H54 (cell line): ENCODE measurements around the gene OR6C75.
"Not testable (repeated sequence)": the region's sequence is repeated elsewhere in the genome, so short reads cannot be mapped to it uniquely, and the experiment has no call there.

ENCODE experiments used
- DNase-seq: peaks from one replicate; pipeline ENCODE4 v3.0.0; 2011; ENCODE audit warnings: low spot score, mixed read lengths; ENCODE audit not compliant: insufficient read length
- FAIRE-seq: peaks from 3 replicates; lab custom pipeline; 2011; peaks lifted over from hg19 to GRCh38; lab: Jason Lieb, UNC
- POLR2A ChIP-seq: IDR thresholded peaks from 2 replicates; pipeline ENCODE4 v1.6.1; 2011; ENCODE audit warnings: low read depth, mild to moderate bottlenecking, low read length

The OR6C75 gene

DNA sequence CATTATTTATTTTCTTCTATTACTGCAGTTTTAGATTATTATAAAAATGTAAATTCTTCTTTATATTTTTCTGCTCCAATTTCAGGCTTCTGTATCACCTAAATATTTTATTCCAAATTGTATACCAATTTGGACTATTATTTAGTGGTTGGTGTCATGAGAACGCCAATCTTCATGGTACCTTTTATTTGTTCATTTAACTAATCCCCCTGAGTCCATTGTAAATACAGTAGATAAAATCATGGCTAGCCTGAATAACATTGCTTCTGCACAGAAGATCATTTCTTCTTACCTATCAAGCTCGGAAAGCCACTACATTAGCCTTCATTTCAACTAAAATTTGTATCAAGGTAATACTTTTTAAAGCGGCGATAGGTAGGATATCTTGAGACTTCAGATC, at the start of gene OR6C75:
OR6C75 (plus strand) TSS at position 301 of the 400 bp plus-strand sequence. CDS start 2,136 bp downstream, outside the sequence.
- no peak for DNase-seq
- FAIRE-seq, result no peak
- TF ChIP-seq POLR2A, result no peak

DNA sequence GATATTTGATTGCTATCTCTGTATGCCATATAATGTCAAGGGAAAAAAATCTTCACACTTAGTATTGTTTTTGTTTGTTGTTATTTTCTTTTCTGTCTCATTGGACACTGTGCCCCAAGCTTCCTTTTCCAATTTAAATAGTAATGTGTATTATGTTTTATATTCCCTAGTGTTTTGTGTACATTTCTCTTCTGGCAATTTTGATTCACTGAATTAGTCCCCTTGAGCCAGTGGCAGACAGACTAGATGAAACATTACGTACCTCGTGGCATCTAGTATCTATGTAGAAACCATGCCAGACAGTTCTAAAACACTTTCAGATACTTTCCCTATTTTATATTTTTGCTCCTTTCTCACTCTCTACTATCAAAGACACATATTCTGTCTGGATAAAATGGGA, 48.7 kb upstream of the OR6C75 start, which contains the start of gene OR6C1:
OR6C1 (plus strand) TSS at position 301 of the 400 bp plus-strand sequence. CDS start 6,257 bp downstream, outside the sequence.
- no peak for TF ChIP-seq POLR2A
- DNase-seq (no peak), FAIRE-seq (no peak)

DNA sequence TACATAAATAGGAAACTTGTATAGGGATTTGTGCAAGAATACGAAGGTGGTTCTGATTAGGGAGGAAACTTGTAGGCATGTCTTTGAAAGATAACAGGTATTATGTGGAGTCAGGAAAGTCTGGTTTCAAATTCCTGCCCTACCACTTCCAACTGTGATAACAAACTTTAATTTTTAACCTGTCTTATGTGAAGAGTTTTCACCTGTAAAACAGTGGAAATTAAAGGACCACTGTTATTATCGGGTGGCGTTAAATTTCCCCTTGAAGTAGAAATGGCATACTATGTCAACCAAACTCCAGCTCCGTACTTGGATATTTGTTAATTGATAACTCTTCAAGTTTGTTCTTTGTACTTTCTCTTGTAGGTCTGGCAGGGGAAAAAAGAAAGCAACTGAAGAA, 42.6 kb upstream of the OR6C75 start:
- no peak for TF ChIP-seq POLR2A
- DNase-seq, result no peak
- no peak for FAIRE-seq

DNA sequence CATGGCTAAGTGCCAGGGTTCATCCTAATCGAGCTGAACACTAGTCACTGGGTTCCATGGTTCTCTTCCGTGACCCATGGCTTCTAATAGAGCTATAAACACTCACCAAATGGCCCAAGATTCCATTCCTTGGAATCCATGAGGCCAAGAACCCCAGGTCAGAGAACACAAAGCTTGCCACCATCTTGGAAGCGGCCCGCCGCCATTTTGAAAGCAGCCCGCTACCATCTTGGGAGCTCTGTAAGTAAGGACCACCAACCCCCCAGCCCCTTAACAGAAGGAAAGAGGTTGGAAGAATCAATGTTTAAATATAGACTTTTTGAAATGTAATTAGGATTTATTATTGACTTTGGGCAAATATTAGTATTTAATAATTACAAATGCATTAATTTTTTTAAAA, 37.0 kb upstream of the OR6C75 start:
- DNase-seq, FAIRE-seq: not testable (repeated sequence)

DNA sequence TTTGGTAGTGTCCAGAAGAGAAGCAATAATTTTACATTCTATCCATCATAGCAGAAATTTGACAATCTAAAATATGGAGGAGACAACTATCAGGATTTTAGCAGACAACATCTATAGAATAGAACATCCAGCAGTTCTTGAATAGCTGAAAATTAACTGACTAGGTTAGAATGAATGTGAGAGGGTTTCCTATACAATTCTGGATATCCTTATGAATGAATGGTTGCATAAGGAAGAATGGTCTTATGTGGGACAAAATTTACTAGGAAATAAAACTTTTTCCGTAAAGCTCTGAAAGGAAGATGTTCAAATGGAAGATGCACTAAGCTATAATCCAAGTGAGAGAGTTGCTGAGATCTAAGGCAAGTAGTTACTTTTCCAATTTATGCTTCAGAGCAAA, 32.3 kb upstream of the OR6C75 start, which contains the start of gene OR6C3:
OR6C3 (plus strand) TSS at position 301 of the 400 bp plus-strand sequence. CDS start 955 bp downstream, outside the sequence.
- no peak for FAIRE-seq
- no peak for TF ChIP-seq POLR2A
- no peak for DNase-seq

DNA sequence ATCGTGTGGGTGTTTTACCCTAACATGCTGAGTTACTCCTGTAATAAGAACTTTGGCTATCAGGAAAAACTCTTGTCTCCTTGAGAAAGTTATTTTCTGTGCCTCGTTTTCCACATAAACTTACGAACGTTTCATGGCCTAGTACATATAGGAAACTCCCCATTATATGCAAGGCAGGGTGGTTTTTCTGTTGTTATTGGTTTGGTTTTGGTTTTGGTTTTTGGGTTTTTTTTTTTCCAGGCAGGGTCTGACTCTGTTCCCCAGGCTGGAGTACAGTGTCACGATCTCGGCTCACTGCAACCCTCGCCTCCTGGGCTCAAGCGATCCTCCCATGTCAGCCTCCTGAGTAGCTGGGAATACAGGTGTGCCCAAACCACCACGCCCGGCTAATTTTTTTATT, 26.8 kb upstream of the OR6C75 start:
- no peak for TF ChIP-seq POLR2A
- DNase-seq (no peak), FAIRE-seq (no peak)

DNA sequence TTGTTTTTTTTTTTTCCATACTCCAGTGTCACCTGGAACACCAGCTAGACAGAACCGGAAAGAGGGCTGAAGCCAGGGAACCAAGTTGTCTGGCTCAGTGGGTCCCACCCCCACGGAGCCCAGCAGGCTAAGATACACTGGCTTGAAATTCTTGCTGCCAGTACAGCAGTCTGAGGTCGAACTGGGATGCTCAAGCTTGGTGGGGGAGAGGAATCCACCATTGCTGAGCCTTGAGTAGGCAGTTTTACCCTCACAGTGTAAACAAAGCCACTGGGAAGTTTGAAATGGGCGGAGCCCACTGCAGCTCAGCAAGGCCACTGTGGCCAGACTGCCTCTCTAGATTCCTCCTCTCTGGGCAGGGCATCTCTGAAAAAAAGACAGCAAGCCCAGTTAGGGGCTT, 7.4 kb upstream of the OR6C75 start:
- not testable (repeated sequence) for FAIRE-seq, DNase-seq

DNA sequence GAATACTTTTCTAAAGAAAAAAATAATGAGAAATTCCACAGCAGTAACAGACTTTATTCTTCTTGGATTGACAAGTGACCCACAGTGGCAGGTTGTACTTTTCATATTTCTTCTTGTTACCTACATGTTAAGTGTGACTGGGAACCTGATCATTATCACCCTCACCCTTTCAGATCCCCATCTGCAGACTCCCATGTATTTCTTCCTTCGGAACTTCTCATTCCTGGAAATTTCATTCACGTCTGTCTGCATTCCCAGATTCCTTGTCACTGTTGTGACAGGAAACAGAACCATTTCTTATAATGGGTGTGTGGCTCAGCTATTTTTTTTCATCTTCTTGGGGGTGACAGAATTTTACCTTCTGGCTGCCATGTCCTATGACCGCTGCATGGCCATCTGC, 2.3 kb downstream of the OR6C75 start:
- no peak for TF ChIP-seq POLR2A
- no peak for DNase-seq
- FAIRE-seq, result no peak

DNA sequence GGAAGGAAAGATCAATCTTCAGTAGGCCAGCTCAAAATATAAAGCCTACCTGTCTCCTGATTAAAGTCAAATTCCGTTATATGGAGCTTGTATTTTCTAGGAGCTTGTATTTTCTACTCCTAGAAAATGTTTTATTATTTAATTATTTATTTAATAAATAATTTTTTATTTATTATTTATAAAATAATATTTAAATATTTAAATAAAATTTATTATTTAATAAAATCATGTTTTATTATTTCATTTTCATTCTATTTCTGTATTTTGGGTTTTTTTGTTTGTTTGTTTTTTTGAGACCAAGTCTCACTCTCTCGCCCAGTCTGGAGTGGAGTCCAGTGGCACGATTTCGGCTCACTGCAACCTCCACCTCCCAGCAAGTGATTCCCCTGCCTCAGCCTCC, 9.7 kb downstream of the OR6C75 start:
- no peak for TF ChIP-seq POLR2A
- FAIRE-seq (no peak), DNase-seq (no peak)

DNA sequence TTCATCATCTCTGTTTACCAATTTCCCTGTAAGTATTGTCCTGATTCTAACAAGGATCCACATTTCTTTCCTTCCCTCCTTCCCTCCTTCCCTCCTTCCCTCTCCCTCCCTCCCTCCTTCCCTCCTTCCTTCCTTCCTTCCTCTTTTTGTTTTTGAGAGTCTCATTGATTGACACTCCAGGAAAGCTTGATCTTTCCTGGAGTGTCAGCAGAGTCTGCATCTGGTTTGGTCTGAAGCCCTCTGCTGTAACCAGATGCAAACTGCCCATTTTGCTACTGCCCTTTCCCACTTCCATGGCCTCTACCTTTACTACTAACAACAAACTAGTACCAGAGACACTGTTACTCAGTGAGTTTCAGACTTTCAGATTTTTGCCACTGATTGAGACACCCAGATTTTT, 23.1 kb downstream of the OR6C75 start:
- DNase-seq, result no peak
- FAIRE-seq, result no peak
- TF ChIP-seq POLR2A, result no peak

DNA sequence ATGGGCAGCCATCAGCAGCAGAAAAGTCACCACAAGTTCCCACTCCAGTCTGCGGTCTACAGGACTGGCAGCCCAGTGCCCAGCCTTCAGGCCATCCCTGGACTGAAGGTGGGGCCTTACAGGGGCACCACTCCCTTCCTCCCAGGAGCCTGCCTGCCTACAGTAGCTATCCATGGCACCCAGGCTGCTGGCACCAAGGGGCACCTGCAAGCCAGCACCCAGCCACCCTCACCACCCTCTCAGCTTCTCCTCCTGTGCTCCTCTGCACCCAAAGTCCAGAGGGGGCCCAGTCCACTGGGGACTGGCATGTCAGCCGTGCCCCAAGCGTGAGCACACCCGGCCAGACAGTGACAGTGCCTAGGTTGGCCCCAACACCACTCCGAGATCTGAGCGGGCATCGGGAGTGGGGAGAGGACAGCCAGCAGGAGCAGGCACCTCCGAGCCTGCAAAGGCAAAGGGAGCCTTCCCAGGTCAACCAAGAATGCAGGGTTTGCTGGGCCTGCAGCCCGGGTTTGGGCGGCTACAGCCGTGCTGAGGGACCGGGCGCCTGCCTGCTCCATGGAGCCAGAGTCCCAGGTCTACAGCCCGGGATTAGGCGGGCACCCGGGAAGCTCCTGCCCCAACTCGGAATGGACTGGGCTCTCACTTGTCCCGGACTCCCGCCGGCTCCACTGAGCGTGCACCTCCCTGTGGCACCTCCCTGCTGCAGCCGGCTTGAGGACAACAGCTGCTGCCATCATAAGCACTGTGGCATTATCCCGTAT, 29.4 kb downstream of the OR6C75 start:
- FAIRE-seq (no peak), DNase-seq (no peak)
- TF ChIP-seq POLR2A, result no peak

DNA sequence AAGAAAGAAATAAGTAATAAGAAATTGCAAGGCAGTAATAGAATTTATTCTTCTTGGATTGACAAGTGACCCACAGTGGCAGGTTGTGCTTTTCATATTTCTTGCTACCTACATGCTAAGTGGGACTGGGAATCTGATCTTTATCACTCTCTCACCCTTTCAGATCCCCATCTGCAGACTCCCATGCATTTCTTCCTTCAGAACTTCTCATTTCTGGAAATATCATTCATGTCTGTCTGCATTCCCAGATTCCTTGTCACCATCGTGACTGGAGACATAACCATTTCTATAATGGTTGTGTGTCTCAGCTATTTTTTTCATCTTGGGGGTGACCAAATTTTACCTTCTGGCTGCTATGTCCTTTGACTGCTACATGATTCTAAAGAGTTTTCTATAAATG, 33.6 kb downstream of the OR6C75 start:
- TF ChIP-seq POLR2A, result no peak
- no peak for FAIRE-seq

DNA sequence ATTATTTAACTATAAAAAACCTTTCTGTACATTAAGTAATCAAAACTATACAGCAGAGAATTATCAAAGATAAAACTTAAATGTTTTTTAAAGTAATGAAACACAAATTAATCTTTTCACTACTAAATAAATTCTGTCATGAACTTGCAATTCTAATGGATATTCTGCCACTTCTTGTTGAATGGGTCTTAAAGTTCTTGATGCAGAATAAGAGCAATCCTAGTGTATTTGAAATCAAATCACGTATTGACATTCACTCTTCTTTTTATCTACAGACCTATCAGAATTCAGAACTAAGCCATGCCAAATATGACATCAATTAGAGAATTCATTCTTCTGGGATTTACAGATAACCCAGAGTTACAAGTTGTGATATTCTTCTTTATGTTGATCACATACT, 37.5 kb downstream of the OR6C75 start, which contains the start of gene OR6C65:
OR6C65 (plus strand) TSS at position 301 of the 400 bp plus-strand sequence; CDS start at position 301, 0 bp downstream.
- DNase-seq (no peak), FAIRE-seq (no peak)
- no peak for TF ChIP-seq POLR2A

More for the DNA sequence above, 33.6 kb downstream of the OR6C75 start:
- no peak for DNase-seq

DNA sequence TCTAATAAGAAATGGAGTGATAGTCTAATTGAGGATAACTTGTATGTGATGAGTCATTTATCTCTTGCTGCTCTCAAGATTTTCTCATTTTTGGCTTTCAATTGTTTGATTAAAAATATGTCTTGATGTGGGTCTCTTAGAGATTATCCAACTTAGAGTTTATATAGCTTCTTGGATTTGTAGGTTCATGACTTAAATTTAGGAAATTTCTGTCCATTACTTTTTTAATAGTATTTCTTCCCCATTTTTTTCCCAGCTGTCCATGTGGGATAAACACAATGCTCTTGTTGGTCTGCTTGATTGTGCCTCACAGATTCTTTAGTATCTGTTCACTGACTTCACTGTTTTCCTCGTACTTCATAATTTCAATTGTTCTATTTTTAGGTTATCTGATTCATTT, 45.1 kb downstream of the OR6C75 start:
- no peak for TF ChIP-seq POLR2A

DNA sequence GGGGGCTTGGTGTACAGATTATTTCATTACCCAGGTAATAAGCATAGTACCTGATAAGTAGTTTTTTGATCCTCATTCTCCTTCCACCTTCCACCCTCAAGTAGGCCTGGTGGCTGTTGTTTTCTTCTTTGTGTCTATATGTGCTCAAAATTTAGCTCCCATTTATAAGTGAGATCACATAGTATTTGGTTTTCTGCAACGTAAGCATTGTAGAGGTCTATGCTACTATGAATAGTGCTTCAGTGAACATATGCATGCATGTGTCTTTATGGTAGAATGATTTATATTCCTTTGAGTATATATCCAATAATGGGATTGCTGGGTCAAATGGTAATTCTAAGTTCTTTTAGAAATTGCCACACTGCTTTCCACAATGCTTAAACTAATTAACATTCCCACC, 46.4 kb downstream of the OR6C75 start:
- not testable (repeated sequence) for DNase-seq, FAIRE-seq

More for the DNA sequence above, 45.1 kb downstream of the OR6C75 start:
- no peak for FAIRE-seq
- no peak for DNase-seq

DNA sequence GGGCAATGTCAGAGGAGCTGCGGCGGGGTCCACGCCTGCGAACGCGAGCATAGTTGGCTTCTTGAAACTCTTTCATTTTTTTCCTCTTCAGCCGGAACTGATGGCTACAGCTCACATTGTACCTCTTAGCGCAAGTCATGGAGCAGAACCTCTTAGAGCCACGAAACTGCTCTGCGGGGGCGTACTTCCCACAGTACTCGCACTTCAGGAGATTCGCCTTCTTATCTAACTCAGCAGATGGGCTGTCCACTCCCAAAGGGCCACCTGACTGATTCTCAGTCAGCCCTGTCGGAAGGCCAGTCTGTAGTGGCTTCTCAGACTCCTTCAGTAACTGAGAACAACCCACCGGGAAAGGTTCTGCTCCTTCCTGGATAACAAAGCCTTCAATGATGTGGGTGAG, 49.4 kb downstream of the OR6C75 start:
- not testable (repeated sequence) for FAIRE-seq

DNA sequence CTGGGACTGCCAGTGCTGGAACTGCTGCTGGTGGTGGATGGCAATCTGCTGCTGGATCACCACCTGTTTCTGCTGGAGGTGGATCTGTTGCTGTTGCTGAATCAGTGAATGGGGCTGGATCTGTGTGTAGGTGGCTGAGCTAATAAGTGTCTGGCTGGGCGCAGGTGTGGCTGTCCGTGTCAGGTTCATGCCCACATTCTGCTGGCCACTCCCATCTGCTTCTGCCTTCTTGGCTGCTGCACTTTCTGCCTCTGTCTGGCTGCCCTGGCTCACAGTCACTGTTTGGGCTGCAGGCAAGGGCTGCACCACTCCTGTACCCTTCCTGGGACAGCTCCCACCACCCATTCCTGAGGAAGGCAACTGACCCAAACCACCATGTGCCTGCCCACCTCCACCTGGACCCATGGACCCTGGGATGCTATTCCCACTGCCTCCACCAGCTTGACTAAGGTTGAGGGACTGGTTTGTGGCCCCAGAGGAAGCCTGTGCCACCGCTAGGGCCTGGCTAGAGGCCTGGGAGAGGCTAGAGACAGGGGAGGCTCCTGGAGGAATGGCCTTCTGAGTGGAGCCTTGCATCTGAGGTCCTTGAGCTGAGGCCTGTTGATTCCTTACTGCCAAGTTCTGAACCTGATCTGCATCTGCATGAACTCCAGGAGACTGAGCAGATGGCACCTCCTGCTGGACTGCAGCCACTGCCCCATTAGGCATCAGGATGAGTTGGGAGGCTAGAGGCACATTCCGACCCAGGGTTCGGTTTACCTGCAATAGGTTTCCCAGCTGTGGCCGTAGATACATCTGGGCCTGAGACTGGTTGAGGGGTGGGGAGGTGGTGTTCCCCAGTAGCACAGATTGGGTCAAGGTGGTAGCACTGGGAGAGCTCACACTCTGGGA, 51.0 kb downstream of the OR6C75 start:
- not testable (repeated sequence) for DNase-seq, FAIRE-seq

More for the DNA sequence above, 49.4 kb downstream of the OR6C75 start:
- not testable (repeated sequence) for DNase-seq

DNA sequence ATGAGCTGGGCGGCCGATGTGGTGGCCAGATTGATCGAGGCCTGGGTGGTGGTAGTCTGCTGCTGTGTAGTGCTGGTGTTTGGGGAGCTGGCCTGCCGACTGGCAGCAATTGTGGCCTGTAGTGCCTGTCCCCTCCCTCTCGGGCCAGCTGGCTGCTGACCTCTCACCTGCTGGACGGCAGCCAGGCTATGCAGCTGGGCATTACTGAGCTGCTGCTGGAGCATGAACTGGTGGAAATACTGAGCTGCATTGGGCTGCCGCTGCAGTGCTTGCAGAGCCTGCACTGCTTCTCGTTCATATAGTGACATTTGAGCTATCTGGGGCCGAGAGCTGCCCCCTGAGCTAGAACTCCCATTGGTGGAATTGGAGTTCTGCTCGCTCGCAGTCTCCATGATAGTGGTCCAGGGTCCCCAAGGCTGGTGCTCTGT, 51.6 kb downstream of the OR6C75 start:
- FAIRE-seq, DNase-seq: not testable (repeated sequence)

DNA sequence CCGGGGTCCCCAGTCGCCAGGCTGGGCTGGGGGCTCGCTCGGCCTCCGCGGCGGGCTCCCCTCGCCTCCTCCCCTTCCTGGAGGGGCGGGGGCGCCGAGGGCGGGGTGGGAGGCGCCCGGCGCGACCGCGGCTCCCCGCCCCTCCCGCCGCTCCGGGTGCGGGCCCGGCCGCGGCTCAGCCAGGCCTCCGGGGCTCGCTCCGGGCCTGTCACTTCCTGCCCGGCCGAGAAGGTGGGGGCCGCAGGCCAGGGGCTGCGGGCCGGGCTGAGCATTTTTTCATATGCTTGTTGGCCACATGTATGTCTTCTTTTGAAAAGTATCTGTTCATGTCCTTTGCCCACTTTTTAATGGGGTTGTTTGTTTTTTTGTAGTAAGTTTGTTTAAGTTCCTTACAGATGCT, 52.1 kb downstream of the OR6C75 start:
- DNase-seq, FAIRE-seq: not testable (repeated sequence)
